WTC11 (cell line): Measurements from ENCODE around the gene SDK2. TPM values are rescaled to one million over a fixed set of nuclear protein-coding genes. Genes with fewer than 3 reads are reported as not detected.

Source experiments
- CBFB ChIP-seq: sonication (generic); formaldehyde crosslinking; IDR thresholded peaks from 2 replicates; pipeline ENCODE4 v1.8.1; 2022; ENCODE audit warnings: mild to moderate bottlenecking, low read depth, missing genetic modification reagents
- CREM ChIP-seq: sonication (generic); formaldehyde crosslinking; IDR thresholded peaks from 2 replicates; pipeline ENCODE4 v1.8.1; 2022; ENCODE audit warnings: mild to moderate bottlenecking, missing genetic modification reagents, moderate library complexity
- ELF4 ChIP-seq: sonication (generic); formaldehyde crosslinking; IDR thresholded peaks from 2 replicates; pipeline ENCODE4 v1.8.1; 2022; ENCODE audit warnings: low read depth, mild to moderate bottlenecking, moderate library complexity, missing genetic modification reagents
- FOXK1 ChIP-seq: sonication (generic); formaldehyde crosslinking; IDR thresholded peaks from 2 replicates; pipeline ENCODE4 v1.8.0; 2022; ENCODE audit warnings: mild to moderate bottlenecking, moderate library complexity, missing genetic modification reagents
- KAT7 ChIP-seq: sonication (generic); formaldehyde crosslinking; IDR thresholded peaks from 2 replicates; pipeline ENCODE4 v1.8.1; 2023; ENCODE audit warnings: missing genetic modification reagents, mild to moderate bottlenecking, borderline replicate concordance
- SOX15 ChIP-seq: fragments of 250-450 bp; sonication (Bioruptor Pico); IDR thresholded peaks from 2 replicates; pipeline ENCODE4 v1.9.0; 2021; ENCODE audit warnings: mild to moderate bottlenecking
- ZNF396 ChIP-seq: fragments of 250-450 bp; sonication (Bioruptor Pico); IDR thresholded peaks from 2 replicates; pipeline ENCODE4 v1.8.0; 2021; ENCODE audit warnings: mild to moderate bottlenecking, moderate library complexity, borderline replicate concordance
- total RNA-seq: library from RNA; stranded (reverse); gene quantifications from 3 replicates; pipeline ENCODE4 v1.2.3, GENCODE V29; 2021
- TF ChIP-seq, protein P1 (sequence below): fragments of 250-450 bp; sonication (Bioruptor Pico); IDR thresholded peaks from 2 replicates; pipeline ENCODE4 v2.1.2; 2022; ENCODE audit warnings: mild to moderate bottlenecking, moderate library complexity
- TF ChIP-seq, protein P2 (sequence below): sonication (generic); formaldehyde crosslinking; conservative IDR thresholded peaks from 2 replicates; pipeline ENCODE4 v1.8.1; 2022; ENCODE audit warnings: mild to moderate bottlenecking, missing genetic modification reagents
- TF ChIP-seq, protein P3 (sequence below): sonication (generic); formaldehyde crosslinking; IDR thresholded peaks from 2 replicates; pipeline ENCODE4 v1.8.1; 2023; ENCODE audit warnings: mild to moderate bottlenecking, missing genetic modification reagents
- TF ChIP-seq, protein P4 (sequence below): fragments of 250-450 bp; sonication (Bioruptor Pico); IDR thresholded peaks from 2 replicates; pipeline ENCODE4 v1.9.0; 2021; ENCODE audit warnings: mild to moderate bottlenecking, borderline replicate concordance
- TF ChIP-seq, protein P5 (sequence below): fragments of 200-600 bp; IDR thresholded peaks from 2 replicates; pipeline ENCODE4 v1.8.0; 2022; ENCODE audit warnings: antibody characterized with exemption
- TF ChIP-seq, protein P6 (sequence below): fragments of 250-450 bp; sonication (Bioruptor Pico); IDR thresholded peaks from 2 replicates; pipeline ENCODE4 v1.9.0; 2021; ENCODE audit warnings: mild to moderate bottlenecking
- TF ChIP-seq, protein P7 (sequence below): sonication (generic); formaldehyde crosslinking; IDR thresholded peaks from 2 replicates; pipeline ENCODE4 v1.8.1; 2022; ENCODE audit warnings: low read depth, missing genetic modification reagents, borderline replicate concordance
- TF ChIP-seq, protein P8 (sequence below): sonication (generic); formaldehyde crosslinking; IDR thresholded peaks from 2 replicates; pipeline ENCODE4 v1.8.1; 2022; ENCODE audit warnings: missing genetic modification reagents, borderline replicate concordance
- TF ChIP-seq, protein P9 (sequence below): sonication (generic); formaldehyde crosslinking; IDR thresholded peaks from 2 replicates; pipeline ENCODE4 v1.8.0; 2022; ENCODE audit warnings: mild to moderate bottlenecking, missing genetic modification reagents
- TF ChIP-seq, protein P10 (sequence below): sonication (generic); formaldehyde crosslinking; IDR thresholded peaks from 2 replicates; pipeline ENCODE4 v1.8.1; 2022; ENCODE audit warnings: mild to moderate bottlenecking, missing genetic modification reagents, moderate library complexity, borderline replicate concordance
- TF ChIP-seq, protein P11 (sequence below): fragments of 250-450 bp; sonication (Bioruptor Pico); conservative IDR thresholded peaks from 2 replicates; pipeline ENCODE4 v1.9.0; 2021; ENCODE audit warnings: mild to moderate bottlenecking

The SDK2 gene
- total RNA-seq, 1 experiment from 2014 or later = 14.8 TPM

DNA sequence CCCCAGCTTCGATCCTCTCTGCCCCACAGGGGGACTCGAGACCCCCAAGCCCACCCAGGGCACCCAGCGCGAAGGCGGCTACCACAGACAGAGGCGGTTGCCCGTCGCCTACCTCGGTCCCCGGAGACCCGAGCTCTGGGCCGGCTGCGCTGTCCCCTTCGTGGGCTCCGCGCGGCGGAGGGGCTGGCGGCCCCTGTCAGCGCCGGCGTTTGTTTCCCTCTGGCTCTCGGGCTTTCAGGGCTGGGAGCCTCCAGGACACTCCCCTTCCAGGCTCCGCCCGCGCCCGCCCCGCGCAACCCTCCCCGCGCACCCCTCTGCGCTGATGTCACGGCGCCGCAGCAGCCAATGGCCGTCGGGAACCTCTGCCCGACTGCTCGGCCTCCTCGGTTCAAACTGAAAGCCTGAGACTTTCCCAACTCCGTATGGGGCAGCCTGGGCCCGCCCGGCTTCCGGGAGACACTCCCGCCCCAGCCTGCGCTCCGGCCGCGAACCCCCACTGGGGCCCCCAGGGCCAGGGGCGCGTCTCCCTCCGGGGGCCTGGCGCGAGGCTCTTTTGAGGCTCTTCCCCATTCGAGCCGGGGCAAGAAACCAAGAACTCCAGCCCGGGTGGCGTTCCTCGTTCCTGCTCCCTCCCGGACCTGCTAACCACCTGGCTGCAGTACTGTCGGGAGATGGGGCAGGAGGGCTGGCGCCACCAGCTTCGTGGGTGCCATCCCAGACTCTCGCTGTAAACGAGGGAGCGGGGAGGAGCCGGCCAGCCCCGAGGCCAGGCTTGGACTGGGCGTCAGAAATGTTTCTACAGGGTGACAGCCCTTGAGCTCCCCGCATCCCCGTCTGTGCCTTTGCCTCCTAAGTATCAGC, 332.2 kb downstream of the SDK2 start, which contains the start of gene CDC42EP4 (continued):
- TF ChIP-seq, protein P1, sequence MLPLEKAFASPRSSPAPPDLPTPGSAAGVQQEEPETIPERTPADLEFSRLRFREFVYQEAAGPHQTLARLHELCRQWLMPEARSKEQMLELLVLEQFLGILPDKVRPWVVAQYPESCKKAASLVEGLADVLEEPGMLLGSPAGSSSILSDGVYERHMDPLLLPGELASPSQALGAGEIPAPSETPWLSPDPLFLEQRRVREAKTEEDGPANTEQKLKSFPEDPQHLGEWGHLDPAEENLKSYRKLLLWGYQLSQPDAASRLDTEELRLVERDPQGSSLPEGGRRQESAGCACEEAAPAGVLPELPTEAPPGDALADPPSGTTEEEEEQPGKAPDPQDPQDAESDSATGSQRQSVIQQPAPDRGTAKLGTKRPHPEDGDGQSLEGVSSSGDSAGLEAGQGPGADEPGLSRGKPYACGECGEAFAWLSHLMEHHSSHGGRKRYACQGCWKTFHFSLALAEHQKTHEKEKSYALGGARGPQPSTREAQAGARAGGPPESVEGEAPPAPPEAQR (CRISPR knock-in tag) = no peak
- TF ChIP-seq, protein P2, sequence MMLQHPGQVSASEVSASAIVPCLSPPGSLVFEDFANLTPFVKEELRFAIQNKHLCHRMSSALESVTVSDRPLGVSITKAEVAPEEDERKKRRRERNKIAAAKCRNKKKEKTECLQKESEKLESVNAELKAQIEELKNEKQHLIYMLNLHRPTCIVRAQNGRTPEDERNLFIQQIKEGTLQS (CRISPR knock-in tag) = no peak
- TF ChIP-seq CREM (CRISPR knock-in tag) (0 out of 2 replicates have a peak, but pooled peaks have one; percentile 39), ELF4 (CRISPR knock-in tag) (peak; percentile 43; the same call in 1 of the 2 replicates), ZNF396 (CRISPR knock-in tag) (no peak), FOXK1 (CRISPR knock-in tag) (peak; percentile 23; the same call in 1 of the 2 replicates), SOX15 (CRISPR knock-in tag) (no peak), KAT7 (CRISPR knock-in tag) (no peak; the same call in 1 of the 2 replicates), CBFB (CRISPR knock-in tag) (no peak)
- TF ChIP-seq, protein P3, sequence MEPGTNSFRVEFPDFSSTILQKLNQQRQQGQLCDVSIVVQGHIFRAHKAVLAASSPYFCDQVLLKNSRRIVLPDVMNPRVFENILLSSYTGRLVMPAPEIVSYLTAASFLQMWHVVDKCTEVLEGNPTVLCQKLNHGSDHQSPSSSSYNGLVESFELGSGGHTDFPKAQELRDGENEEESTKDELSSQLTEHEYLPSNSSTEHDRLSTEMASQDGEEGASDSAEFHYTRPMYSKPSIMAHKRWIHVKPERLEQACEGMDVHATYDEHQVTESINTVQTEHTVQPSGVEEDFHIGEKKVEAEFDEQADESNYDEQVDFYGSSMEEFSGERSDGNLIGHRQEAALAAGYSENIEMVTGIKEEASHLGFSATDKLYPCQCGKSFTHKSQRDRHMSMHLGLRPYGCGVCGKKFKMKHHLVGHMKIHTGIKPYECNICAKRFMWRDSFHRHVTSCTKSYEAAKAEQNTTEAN (CRISPR knock-in tag) = 0 out of 2 replicates have a peak, but pooled peaks have one; percentile 35
- TF ChIP-seq, protein P4, sequence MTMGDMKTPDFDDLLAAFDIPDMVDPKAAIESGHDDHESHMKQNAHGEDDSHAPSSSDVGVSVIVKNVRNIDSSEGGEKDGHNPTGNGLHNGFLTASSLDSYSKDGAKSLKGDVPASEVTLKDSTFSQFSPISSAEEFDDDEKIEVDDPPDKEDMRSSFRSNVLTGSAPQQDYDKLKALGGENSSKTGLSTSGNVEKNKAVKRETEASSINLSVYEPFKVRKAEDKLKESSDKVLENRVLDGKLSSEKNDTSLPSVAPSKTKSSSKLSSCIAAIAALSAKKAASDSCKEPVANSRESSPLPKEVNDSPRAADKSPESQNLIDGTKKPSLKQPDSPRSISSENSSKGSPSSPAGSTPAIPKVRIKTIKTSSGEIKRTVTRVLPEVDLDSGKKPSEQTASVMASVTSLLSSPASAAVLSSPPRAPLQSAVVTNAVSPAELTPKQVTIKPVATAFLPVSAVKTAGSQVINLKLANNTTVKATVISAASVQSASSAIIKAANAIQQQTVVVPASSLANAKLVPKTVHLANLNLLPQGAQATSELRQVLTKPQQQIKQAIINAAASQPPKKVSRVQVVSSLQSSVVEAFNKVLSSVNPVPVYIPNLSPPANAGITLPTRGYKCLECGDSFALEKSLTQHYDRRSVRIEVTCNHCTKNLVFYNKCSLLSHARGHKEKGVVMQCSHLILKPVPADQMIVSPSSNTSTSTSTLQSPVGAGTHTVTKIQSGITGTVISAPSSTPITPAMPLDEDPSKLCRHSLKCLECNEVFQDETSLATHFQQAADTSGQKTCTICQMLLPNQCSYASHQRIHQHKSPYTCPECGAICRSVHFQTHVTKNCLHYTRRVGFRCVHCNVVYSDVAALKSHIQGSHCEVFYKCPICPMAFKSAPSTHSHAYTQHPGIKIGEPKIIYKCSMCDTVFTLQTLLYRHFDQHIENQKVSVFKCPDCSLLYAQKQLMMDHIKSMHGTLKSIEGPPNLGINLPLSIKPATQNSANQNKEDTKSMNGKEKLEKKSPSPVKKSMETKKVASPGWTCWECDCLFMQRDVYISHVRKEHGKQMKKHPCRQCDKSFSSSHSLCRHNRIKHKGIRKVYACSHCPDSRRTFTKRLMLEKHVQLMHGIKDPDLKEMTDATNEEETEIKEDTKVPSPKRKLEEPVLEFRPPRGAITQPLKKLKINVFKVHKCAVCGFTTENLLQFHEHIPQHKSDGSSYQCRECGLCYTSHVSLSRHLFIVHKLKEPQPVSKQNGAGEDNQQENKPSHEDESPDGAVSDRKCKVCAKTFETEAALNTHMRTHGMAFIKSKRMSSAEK = no peak
- TF ChIP-seq, protein P5, sequence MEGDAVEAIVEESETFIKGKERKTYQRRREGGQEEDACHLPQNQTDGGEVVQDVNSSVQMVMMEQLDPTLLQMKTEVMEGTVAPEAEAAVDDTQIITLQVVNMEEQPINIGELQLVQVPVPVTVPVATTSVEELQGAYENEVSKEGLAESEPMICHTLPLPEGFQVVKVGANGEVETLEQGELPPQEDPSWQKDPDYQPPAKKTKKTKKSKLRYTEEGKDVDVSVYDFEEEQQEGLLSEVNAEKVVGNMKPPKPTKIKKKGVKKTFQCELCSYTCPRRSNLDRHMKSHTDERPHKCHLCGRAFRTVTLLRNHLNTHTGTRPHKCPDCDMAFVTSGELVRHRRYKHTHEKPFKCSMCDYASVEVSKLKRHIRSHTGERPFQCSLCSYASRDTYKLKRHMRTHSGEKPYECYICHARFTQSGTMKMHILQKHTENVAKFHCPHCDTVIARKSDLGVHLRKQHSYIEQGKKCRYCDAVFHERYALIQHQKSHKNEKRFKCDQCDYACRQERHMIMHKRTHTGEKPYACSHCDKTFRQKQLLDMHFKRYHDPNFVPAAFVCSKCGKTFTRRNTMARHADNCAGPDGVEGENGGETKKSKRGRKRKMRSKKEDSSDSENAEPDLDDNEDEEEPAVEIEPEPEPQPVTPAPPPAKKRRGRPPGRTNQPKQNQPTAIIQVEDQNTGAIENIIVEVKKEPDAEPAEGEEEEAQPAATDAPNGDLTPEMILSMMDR = no peak
- TF ChIP-seq, protein P6, sequence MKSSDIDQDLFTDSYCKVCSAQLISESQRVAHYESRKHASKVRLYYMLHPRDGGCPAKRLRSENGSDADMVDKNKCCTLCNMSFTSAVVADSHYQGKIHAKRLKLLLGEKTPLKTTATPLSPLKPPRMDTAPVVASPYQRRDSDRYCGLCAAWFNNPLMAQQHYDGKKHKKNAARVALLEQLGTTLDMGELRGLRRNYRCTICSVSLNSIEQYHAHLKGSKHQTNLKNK = no peak
- TF ChIP-seq, protein P7, sequence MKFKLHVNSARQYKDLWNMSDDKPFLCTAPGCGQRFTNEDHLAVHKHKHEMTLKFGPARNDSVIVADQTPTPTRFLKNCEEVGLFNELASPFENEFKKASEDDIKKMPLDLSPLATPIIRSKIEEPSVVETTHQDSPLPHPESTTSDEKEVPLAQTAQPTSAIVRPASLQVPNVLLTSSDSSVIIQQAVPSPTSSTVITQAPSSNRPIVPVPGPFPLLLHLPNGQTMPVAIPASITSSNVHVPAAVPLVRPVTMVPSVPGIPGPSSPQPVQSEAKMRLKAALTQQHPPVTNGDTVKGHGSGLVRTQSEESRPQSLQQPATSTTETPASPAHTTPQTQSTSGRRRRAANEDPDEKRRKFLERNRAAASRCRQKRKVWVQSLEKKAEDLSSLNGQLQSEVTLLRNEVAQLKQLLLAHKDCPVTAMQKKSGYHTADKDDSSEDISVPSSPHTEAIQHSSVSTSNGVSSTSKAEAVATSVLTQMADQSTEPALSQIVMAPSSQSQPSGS (CRISPR knock-in tag) = no peak
- TF ChIP-seq, protein P8, sequence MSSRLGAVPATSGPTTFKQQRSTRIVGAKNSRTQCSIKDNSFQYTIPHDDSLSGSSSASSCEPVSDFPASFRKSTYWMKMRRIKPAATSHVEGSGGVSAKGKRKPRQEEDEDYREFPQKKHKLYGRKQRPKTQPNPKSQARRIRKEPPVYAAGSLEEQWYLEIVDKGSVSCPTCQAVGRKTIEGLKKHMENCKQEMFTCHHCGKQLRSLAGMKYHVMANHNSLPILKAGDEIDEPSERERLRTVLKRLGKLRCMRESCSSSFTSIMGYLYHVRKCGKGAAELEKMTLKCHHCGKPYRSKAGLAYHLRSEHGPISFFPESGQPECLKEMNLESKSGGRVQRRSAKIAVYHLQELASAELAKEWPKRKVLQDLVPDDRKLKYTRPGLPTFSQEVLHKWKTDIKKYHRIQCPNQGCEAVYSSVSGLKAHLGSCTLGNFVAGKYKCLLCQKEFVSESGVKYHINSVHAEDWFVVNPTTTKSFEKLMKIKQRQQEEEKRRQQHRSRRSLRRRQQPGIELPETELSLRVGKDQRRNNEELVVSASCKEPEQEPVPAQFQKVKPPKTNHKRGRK (CRISPR knock-in tag) = no peak
- TF ChIP-seq, protein P9, sequence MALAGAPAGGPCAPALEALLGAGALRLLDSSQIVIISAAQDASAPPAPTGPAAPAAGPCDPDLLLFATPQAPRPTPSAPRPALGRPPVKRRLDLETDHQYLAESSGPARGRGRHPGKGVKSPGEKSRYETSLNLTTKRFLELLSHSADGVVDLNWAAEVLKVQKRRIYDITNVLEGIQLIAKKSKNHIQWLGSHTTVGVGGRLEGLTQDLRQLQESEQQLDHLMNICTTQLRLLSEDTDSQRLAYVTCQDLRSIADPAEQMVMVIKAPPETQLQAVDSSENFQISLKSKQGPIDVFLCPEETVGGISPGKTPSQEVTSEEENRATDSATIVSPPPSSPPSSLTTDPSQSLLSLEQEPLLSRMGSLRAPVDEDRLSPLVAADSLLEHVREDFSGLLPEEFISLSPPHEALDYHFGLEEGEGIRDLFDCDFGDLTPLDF = peak; percentile 67; the same call in 1 of the 2 replicates
- TF ChIP-seq, protein P10, sequence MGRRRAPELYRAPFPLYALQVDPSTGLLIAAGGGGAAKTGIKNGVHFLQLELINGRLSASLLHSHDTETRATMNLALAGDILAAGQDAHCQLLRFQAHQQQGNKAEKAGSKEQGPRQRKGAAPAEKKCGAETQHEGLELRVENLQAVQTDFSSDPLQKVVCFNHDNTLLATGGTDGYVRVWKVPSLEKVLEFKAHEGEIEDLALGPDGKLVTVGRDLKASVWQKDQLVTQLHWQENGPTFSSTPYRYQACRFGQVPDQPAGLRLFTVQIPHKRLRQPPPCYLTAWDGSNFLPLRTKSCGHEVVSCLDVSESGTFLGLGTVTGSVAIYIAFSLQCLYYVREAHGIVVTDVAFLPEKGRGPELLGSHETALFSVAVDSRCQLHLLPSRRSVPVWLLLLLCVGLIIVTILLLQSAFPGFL (CRISPR knock-in tag) = 0 out of 2 replicates have a peak, but pooled peaks have one; percentile 43
- TF ChIP-seq, protein P11, sequence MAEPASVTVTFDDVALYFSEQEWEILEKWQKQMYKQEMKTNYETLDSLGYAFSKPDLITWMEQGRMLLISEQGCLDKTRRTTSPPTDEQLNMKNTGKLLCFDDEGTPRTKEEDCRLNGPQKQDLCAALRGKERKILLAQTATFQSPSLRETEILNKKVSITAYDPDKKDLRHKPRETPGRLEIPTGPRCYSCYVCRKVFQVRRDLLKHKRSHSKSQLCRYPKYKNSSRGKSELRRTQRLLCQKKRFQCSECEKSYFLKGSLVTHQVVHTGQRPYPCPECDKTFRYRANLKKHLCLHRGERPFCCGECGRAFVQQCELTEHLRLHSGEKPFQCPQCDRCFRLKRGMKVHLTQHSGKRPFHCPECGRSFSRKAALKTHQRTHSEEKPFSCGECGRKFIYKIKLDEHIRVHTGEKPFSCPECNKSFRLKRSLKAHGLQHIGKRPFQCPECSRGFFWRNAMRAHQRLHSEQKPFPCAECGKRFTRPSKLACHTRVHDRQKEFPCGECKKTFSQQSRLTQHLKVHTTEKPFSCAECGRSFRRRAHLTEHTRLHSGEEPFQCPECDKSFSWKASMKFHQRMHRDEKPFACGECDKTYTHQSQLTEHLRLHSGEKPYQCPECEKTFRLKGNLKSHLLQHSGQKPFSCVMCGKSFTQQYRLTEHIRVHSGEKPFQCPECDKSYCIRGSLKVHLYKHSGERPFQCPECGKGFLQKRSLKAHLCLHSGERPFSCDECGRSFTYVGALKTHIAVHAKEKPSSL (CRISPR knock-in tag) = no peak
